ENCODE measurements around the gene SLC2A9. TPM values are rescaled to one million over a fixed set of nuclear protein-coding genes. Genes with fewer than 3 reads are reported as not detected.

Gene SLC2A9
- total RNA-seq, 1 experiment from 2014 or later: 3.5 TPM

- H3K27me3 ChIP-seq (ENCODE audit: control insufficient read depth, insufficient read depth, low read length): no peaks in the 10 kb centered on the region
- H3K4me3 ChIP-seq (ENCODE audit: low read depth in 2 of 2, low read length in 2 of 2): no peak overlapping the region
- in situ Hi-C loops (cut with HindIII; ENCODE audit: low pct_unique_long_range_greater_than_20kb, low sequenced_read_pairs): no loop called here
- intact Hi-C loops (cut with micrococcal nuclease; ENCODE audit: unreplicated experiment): no loop called here
- ChIA-PET POLR2A (no interaction called here), CTCF (no interaction called here)
- H3K4me1 ChIP-seq (ENCODE audit: control insufficient read depth, insufficient read depth, low read length): no peaks in the 10 kb centered on the region
- no peaks in the 10 kb centered on the region for H3K36me3 ChIP-seq (ENCODE audit: control insufficient read depth, insufficient read depth, low read length)
- ATAC-seq (no peak), DNase-seq (ENCODE audit: low read depth, low spot score) (no peak)
- H3K9me3 ChIP-seq (ENCODE audit: control insufficient read depth, insufficient read depth, low read depth, low read length): no peaks in the 10 kb centered on the region
- no peak overlapping the region for H3K27ac ChIP-seq (ENCODE audit: low read length)
- no TSS peak for BruUV-seq (replicated peaks)
- TF ChIP-seq, protein P1, sequence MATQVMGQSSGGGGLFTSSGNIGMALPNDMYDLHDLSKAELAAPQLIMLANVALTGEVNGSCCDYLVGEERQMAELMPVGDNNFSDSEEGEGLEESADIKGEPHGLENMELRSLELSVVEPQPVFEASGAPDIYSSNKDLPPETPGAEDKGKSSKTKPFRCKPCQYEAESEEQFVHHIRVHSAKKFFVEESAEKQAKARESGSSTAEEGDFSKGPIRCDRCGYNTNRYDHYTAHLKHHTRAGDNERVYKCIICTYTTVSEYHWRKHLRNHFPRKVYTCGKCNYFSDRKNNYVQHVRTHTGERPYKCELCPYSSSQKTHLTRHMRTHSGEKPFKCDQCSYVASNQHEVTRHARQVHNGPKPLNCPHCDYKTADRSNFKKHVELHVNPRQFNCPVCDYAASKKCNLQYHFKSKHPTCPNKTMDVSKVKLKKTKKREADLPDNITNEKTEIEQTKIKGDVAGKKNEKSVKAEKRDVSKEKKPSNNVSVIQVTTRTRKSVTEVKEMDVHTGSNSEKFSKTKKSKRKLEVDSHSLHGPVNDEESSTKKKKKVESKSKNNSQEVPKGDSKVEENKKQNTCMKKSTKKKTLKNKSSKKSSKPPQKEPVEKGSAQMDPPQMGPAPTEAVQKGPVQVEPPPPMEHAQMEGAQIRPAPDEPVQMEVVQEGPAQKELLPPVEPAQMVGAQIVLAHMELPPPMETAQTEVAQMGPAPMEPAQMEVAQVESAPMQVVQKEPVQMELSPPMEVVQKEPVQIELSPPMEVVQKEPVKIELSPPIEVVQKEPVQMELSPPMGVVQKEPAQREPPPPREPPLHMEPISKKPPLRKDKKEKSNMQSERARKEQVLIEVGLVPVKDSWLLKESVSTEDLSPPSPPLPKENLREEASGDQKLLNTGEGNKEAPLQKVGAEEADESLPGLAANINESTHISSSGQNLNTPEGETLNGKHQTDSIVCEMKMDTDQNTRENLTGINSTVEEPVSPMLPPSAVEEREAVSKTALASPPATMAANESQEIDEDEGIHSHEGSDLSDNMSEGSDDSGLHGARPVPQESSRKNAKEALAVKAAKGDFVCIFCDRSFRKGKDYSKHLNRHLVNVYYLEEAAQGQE (IDR thresholded peaks at IDR 0.05; ENCODE audit: insufficient read depth in 1 of 2, low read depth in 2 of 2, low read length in 1 of 2): no peak
- TF ChIP-seq TCF7L2 (IDR thresholded peaks at IDR 0.05; ENCODE audit: low read depth, low read length) (no peak), POLR2AphosphoS5 (IDR thresholded peaks at IDR 0.05; ENCODE audit: low read depth, low read length) (no peak), SIN3A (IDR thresholded peaks at IDR 0.05; ENCODE audit: borderline replicate concordance, insufficient read depth, low read depth, low read length) (no peak), CTCF (IDR thresholded peaks at IDR 0.05) (no peak)
These were observed 196.2 kb downstream of the SLC2A9 start for GRCh38 chr4:9825049-9825448.

DNA sequence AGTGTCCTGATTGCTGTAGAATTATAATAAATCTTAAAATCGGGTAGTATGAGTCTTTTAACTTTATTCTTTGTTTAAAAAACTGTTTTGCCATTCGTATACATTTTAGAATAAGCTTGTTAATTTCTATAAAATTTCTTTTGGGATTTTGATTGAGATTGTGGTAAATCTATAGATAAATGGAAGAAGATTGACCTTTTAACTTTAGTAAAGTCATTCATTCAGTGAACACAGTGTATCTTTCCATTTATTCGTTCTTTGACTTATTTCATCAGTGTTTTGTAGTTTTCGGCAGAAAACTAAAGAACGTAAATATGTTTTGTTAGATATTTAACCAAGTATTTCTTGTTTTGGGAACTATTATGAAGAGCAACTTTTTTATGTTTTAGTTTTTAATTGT, 201.0 kb downstream of the SLC2A9 start:
- intact Hi-C loops (cut with micrococcal nuclease; ENCODE audit: unreplicated experiment) (no loop called here), in situ Hi-C loops (cut with HindIII; ENCODE audit: low pct_unique_long_range_greater_than_20kb, low sequenced_read_pairs) (no loop called here)
- TF ChIP-seq SIN3A (IDR thresholded peaks at IDR 0.05; ENCODE audit: borderline replicate concordance, insufficient read depth, low read depth, low read length): no peak
- TF ChIP-seq, protein P1 (IDR thresholded peaks at IDR 0.05; ENCODE audit: insufficient read depth in 1 of 2, low read depth in 2 of 2, low read length in 1 of 2): no peak
- no peak for TF ChIP-seq TCF7L2 (IDR thresholded peaks at IDR 0.05; ENCODE audit: low read depth, low read length)
- TF ChIP-seq CTCF (IDR thresholded peaks at IDR 0.05): no peak
- TF ChIP-seq POLR2AphosphoS5 (IDR thresholded peaks at IDR 0.05; ENCODE audit: low read depth, low read length): no peak
- ChIA-PET POLR2A (no interaction called here), CTCF (no interaction called here)
- Histone ChIP-seq H3K9me3 (ENCODE audit: control insufficient read depth, insufficient read depth, low read depth, low read length) (no peaks in the 10 kb centered on the region), H3K4me3 (ENCODE audit: low read depth in 2 of 2, low read length in 2 of 2) (no peak overlapping the region), H3K36me3 (ENCODE audit: control insufficient read depth, insufficient read depth, low read length) (no peaks in the 10 kb centered on the region), H3K27me3 (ENCODE audit: control insufficient read depth, insufficient read depth, low read length) (no peaks in the 10 kb centered on the region), H3K4me1 (ENCODE audit: control insufficient read depth, insufficient read depth, low read length) (no peaks in the 10 kb centered on the region), H3K27ac (ENCODE audit: low read length) (no peak overlapping the region)
- BruUV-seq (replicated peaks): no TSS peak
- no peak for DNase-seq (ENCODE audit: low read depth, low spot score)
- no peak for ATAC-seq

Data from Panc1 (cell line).